22Rv1 (cell line): Measurements from ENCODE around the gene SOCS6.

Experiments
- H3K27ac ChIP-seq: fragments of 450-650 bp; 2 replicates; pipeline ENCODE4 v1.5.1; 2017
- ZFX ChIP-seq: fragments of 450-650 bp; IDR thresholded peaks from 2 replicates; pipeline ENCODE4 v1.6.1; 2017; ENCODE audit warnings: antibody characterized with exemption, borderline replicate concordance
- TF ChIP-seq, protein P1 (sequence below): fragments of 450-650 bp; IDR thresholded peaks from 2 replicates; pipeline ENCODE4 v1.5.1; 2017; ENCODE audit warnings: mild to moderate bottlenecking

The SOCS6 gene

DNA sequence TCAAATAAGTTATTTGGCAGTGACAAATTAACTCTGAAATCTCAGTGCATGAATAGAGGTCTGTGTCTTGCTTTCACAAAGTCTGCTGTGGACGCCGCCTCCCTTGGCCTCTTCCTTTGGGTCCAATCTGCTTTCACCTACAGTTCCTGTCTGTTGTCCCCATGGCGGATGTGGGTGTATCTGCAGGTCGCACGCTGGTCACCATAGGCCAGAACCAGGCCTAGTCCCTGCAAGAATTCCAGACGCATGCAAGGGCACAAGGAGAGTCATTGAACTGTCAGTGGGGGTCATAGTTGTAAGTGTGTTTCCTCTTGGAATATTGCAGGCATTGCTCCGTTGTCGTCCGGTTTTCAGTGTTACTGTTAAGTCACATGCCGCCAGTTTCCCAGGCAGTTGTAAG, 7.4 kb downstream of the SOCS6 start:
- no peak overlapping the region for H3K27ac ChIP-seq
- TF ChIP-seq ZFX = no peak
- TF ChIP-seq, protein P1, sequence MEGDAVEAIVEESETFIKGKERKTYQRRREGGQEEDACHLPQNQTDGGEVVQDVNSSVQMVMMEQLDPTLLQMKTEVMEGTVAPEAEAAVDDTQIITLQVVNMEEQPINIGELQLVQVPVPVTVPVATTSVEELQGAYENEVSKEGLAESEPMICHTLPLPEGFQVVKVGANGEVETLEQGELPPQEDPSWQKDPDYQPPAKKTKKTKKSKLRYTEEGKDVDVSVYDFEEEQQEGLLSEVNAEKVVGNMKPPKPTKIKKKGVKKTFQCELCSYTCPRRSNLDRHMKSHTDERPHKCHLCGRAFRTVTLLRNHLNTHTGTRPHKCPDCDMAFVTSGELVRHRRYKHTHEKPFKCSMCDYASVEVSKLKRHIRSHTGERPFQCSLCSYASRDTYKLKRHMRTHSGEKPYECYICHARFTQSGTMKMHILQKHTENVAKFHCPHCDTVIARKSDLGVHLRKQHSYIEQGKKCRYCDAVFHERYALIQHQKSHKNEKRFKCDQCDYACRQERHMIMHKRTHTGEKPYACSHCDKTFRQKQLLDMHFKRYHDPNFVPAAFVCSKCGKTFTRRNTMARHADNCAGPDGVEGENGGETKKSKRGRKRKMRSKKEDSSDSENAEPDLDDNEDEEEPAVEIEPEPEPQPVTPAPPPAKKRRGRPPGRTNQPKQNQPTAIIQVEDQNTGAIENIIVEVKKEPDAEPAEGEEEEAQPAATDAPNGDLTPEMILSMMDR = no peak

DNA sequence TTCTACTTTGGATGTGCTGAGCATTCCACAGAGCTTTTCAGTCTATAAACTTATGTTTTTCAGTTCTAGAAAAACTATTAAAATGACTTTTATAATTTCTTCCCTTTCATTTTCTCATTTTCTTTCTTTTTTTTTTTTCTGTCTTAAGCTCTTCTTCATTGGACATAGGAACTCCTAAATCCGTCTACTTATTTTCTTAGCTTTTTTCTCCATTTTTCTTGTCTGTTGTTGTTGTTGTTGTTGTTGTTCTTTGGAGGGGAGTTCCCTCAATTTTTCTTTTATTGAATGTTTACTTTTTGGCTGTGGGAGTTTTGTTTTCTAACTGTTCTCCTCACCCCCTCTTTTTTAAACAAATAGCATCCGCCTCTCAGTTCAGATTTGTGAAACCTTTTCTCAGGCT, 7.9 kb downstream of the SOCS6 start:
- TF ChIP-seq, protein P1 = no peak
- TF ChIP-seq ZFX = no peak
- H3K27ac ChIP-seq = no peak overlapping the region

DNA sequence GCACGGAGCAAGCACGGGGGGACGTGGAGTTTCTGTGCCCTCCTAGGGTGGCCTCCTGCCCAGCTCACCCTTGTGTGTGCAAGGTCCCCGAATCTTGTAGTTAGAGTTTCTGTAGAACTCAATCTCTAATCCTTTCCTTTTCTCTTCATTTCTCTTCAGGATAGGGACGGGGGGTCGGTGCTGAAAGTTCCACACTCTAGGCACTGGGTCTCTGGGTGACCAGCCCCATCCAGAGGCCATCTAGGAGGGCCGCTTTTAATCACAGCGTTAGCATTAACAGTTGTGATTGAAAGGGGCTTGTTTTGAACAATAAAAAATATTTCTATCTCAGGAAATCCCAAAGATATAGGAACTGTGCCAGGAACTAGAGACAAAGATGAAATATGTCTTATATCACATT, 10.5 kb downstream of the SOCS6 start:
- H3K27ac ChIP-seq = no peak overlapping the region

DNA sequence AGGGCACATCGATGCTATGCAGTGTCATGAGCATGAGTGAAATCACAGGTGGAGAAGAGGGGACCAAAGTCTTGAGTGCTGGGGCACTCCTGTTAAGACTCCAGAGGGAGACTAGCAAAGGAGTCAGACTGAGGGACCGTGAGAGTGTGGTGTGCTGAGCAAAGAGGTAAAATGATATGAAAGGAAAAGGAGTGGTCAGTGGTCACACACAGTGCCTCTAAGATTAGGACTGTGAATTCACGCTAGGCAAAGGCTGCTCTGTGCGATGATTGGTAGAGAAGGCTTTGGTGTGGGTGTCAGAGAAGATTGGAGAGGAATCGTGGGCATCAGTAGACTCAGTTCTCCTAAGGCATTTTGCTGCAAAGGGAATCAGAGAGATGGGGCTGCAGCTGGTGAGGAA, 12.8 kb downstream of the SOCS6 start:
- no peak for TF ChIP-seq ZFX
- TF ChIP-seq, protein P1 = no peak

More for the DNA sequence above, 10.5 kb downstream of the SOCS6 start:
- TF ChIP-seq, protein P1 = no peak

DNA sequence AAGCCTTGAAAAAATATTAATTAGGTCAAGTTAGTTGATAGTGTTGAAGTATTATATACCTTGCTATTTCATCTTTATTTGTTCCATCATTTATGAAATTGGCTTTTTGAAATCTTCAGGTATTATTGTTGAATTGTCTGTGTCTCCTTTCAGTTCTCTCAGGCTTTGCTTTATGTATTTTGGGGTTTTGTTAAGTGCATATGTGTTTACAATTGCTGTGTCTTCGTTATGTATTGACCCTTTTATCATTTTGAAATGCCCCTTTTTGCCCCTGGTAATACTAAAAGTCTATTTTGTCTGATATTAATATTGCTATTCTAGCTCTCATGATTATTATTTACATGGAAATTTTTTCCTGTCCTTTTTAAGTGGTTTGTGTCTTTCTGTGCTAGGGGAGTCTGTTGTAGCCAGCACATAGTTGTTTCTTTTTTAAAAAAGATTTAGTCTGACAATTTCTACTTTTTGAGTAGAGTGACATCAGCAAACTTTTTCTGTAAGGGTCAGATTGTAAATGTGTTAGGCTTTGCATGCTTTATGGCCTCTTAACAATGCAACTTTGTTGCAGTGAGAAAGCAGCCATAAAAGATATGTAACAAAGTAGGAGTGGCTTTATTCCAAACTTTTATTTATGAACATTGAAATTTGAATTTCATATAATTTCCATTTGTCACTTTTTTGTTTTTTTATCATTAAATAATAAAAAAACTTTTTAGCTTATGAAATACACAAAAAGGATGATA, 19.9 kb downstream of the SOCS6 start:
- TF ChIP-seq, protein P1 = no peak
- no peak for TF ChIP-seq ZFX
- H3K27ac ChIP-seq = no peak overlapping the region

More for the DNA sequence above, 12.8 kb downstream of the SOCS6 start:
- H3K27ac ChIP-seq = no peak overlapping the region

DNA sequence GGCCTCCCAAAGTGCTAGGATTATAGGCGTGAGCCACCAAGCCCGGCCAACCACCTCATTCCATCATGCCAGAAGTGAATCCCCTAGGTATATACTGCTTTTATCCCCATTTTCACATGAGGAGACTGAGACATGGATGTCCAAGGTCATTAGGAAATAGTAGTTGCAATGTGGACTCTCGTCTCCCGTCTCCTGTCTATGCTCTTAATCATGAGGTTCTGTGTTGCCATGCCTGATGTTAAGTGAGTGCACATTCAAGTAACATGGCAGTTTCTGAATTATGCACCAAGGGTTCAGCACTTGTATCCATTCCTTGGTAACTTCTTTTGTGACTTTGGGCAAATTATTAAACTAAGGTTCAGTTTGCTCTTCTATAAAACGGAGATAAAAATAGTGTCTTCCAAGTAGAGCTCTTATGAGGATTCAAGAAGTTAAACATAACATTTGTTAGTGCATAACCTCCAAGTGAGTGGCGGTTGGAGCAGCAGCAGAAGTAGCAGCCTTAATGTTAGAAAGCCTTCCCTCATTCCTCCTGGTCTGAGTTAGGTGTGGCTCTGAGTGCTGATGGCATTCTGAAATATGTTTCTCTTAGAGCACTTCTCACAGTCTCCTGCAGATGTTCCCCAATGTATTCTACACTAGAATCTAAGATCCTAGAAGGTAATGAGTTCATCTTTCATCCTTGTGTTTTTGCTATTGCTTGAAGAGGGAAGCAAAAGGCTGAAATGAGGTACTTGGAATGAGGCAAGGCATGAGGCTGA, 21.9 kb downstream of the SOCS6 start:
- H3K27ac ChIP-seq = no peak overlapping the region
- TF ChIP-seq ZFX = no peak
- TF ChIP-seq, protein P1 = no peak

DNA sequence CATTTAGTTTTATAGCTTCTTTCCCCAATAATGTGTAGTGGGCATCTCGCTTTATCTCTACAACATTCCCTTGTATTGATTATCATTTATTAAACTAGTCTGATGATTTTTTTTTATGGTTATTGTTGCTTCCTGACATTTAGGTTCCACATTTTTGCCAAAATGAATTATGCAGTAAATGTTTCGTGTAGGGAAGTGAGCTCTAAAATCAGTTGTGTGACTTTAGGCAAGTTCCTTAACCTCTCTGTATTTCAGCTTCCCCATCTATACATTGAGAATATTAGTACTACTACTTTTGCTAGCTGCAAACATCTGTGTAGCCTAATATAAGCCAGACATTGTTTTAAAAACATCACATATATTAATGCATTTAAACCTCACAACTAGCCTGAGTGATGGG, 22.9 kb downstream of the SOCS6 start:
- H3K27ac ChIP-seq = no peak overlapping the region
- TF ChIP-seq, protein P1 = no peak
- no peak for TF ChIP-seq ZFX
